GM20000 (cell line): ENCODE results near the gene SP6.

Experiments
- DNase-seq: peaks from one replicate; pipeline ENCODE4 v3.0.0; 2012; ENCODE audit warnings: low spot score
- TF ChIP-seq, protein P1 (sequence below): IDR thresholded peaks from 2 replicates; pipeline ENCODE4 v1.5.1; 2012; ENCODE audit warnings: mild to moderate bottlenecking, control low read depth; ENCODE audit errors: extremely low read depth, missing control alignments

SP6 gene

DNA sequence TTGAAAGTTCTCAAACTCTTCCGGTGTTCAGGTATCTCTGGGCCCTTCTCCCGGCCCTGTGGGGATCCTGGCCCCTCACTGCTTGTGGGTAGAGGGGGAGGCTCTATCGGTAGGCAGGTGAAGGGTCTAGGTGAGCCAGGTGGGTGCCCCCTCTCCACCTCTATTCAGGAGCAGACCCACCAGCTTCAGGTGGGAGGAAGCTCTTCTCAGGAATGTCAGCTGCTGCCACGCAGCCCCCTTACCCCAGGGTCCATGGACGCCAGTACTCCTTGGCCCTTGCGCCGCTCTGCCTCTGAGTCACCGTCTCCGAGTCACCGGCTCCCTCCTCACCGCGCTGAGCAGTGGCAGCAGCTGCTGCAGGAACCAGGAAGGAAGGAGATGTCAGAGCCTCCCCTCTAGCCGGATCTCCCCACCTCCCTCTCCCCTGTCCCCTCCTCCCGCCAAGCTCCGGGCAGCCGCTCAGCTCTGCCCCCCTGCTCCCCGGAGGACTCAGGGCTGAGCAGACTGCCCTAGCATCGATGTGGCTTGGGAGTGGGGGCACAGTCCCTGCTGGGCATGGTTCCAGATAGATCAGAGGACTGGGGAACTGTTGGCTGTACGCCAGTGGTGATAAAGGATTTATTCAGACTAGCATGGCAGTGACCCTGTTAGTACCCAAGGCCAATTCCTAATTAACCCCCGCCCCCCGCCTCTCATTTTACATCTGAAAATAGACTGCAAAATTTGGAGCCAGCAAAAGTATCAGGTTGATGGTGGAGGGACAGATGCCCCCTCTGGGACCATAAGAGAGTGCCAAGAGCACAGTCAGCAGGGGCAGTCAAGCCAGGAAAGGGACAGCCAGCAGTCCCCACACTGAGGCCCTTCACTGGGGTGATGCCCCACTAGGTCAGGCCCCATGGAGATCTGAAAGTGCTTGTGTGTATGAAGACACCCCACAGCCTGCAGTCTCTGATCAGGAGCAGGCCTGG, 29.3 kb downstream of the SP6 start, which contains the start of gene OSBPL7:
OSBPL7 (minus strand) TSS at position 371 of the 968 bp plus-strand sequence. CDS start 1,516 bp downstream, outside the sequence.
- TF ChIP-seq, protein P1, sequence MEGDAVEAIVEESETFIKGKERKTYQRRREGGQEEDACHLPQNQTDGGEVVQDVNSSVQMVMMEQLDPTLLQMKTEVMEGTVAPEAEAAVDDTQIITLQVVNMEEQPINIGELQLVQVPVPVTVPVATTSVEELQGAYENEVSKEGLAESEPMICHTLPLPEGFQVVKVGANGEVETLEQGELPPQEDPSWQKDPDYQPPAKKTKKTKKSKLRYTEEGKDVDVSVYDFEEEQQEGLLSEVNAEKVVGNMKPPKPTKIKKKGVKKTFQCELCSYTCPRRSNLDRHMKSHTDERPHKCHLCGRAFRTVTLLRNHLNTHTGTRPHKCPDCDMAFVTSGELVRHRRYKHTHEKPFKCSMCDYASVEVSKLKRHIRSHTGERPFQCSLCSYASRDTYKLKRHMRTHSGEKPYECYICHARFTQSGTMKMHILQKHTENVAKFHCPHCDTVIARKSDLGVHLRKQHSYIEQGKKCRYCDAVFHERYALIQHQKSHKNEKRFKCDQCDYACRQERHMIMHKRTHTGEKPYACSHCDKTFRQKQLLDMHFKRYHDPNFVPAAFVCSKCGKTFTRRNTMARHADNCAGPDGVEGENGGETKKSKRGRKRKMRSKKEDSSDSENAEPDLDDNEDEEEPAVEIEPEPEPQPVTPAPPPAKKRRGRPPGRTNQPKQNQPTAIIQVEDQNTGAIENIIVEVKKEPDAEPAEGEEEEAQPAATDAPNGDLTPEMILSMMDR: peak; percentile 62
- peak; percentile 91 for DNase-seq

DNA sequence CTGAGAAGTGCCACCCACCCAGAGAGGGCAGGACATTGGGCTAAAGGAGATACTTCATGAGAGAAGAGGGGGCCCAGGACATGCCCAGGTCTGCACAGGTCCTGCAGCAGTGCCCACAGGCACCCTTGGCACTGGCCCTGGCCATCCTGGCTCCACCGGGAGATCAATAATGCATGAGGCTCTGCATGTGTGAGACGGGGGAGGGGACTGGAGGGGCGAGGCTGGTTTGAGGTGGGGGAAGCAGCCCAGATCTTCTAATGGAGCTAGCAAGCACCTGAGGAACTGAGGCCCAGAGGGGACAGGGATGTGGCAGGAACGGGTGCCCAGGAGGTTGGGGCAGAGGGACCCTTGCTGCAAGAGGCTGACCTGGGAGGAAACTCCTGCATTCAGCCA, 29.9 kb downstream of the SP6 start:
- no peak for DNase-seq
- TF ChIP-seq, protein P1: no peak

DNA sequence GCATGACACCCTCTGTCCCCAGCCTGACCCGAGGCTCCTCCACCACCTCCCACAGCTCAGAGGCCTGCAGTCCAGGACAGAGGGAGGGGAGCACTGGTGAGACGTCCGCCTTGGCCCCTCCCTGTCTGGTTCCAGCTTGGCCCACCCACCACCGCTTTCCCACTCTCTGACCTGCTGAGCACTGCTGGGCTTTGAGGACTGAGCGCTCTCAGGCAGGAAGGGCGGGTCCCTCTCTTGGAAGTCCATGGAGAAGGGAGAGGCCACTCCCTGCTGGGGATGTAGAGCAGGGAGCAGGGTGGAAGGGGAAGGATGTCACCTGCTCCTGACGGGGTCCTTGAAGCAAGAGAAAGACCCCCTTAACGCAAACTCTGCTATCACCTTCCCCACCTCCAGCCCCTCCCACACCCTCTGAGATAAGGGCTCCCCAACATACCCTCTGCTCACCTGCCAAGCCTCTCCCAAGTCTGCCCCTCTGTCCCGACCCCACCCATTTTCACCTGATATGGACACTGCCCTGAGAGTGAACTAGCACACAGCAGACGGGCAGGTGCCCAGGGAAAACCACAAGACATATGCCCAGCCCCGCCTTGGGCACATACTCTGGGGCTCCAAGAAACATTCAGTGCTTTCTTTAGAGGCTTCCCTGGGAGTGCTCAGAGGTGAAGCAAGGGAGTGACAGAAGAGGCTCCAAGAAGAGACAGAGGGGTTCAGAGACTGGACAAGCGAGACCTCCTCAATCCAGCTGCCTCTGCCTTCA, 30.8 kb downstream of the SP6 start:
- TF ChIP-seq, protein P1: no peak
- no peak for DNase-seq

DNA sequence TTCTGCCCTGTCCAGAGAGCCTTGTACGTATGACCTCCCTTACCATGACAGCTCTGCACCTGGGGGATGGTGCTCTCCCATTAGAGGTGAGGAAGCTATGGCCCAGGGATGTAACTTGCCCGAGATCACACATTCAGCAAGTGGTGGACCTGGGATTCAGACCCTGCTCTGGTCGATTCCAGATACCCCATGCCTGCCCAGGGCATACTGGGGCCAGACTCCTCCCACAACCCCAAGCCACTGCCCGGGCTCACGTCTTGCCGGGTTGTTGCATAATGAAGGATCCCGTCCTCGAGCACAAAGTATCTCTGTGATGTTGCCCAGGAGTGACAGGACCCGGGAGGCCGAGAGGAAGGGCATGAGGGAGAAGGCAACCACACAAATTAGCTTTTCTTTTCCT, 31.5 kb downstream of the SP6 start:
- no peak for DNase-seq
- TF ChIP-seq, protein P1: no peak

DNA sequence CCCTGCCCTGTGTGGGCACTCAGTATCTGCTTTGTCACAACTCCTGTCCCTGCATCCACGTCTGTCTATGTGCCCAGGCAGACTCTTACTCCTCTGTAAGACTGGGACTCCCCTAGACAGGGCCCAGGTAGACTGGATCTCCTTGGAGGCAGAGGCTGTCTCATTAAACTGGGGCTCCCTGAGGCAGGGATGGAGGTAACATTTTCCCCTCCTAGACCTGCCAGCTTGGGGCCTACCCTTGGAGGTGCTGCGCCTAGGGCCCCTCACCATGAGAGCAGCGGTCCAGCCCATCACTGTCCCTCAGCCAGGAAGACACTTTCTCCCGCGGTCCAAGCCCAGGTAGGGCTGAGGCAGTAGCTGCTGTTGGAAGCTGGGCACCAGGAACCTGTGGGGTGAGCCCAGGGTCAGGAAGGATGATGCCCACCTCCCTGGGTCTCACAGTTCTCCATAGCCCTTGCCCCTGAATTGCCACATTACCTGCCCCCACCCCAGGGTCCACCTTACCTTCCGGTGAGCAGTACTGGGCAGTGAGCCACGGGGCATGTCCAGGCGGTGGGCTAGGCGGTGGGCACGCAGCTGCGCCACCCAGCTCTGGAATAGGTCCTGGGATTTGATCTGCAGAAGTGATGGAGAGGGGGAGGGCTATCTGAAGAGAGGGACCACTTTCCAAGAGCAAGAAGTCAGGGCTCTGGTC, 32.8 kb downstream of the SP6 start:
- TF ChIP-seq, protein P1: no peak
- DNase-seq: no peak

DNA sequence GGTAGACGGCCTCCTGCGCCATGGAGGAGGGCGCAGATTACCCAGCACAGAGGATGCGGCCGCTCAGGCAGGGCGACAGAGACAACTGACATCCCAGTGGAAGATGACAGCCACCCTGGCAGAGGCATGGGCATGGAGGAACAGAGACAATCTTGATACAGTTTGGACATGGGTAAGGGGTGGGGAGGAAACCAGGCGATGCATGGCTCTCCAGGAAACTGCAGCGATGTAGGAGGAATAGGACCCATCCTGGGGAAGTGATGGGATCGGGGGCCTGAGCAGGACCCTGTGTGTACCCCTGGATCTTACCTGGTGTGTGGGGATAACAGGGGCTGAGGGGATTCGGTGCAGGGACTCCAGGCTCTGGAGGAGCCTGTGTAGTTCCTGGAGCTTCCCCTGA, 34.0 kb downstream of the SP6 start:
- DNase-seq: no peak
- TF ChIP-seq, protein P1: no peak
